Liver (tissue), 3 donors: Measurements from ENCODE around the gene CBL.

Source experiments
- ATF3 ChIP-seq: IDR thresholded peaks from 2 replicates; pipeline ENCODE4 v1.6.1; 2016; ENCODE audit warnings: antibody characterized with exemption
- CTCF ChIP-seq: fragments of 150-350 bp; IDR thresholded peaks from 2 replicates; pipeline ENCODE4 v1.5.1; 2017; ENCODE audit warnings: improper control_type of control experiment, low read depth, low read length; ENCODE audit not compliant: missing input control
- FOXA1 ChIP-seq: IDR thresholded peaks from 2 replicates; pipeline ENCODE4 v1.6.1; 2016; ENCODE audit warnings: antibody characterized with exemption
- GABPA ChIP-seq, 2 donors: IDR thresholded peaks in 1 of 2; conservative IDR thresholded peaks in 1 of 2; 2 replicates each; pipeline ENCODE4 v1.6.1; 2016; ENCODE audit warnings: antibody characterized with exemption in 2 of 2, mild to moderate bottlenecking in 1 of 2, moderate library complexity in 1 of 2
- JUND ChIP-seq, 2 donors: IDR thresholded peaks; 2 replicates each; pipeline ENCODE4 v1.6.1; 2016; ENCODE audit warnings: antibody characterized with exemption in 2 of 2
- MAX ChIP-seq: IDR thresholded peaks from 2 replicates; pipeline ENCODE4 v1.6.1; 2016; ENCODE audit warnings: antibody characterized with exemption
- NR2F2 ChIP-seq: IDR thresholded peaks from 2 replicates; pipeline ENCODE4 v1.6.1; 2016; ENCODE audit warnings: antibody characterized with exemption
- RAD21 ChIP-seq, 2 donors: IDR thresholded peaks; 2 replicates each; pipeline ENCODE4 v1.6.1; 2016; ENCODE audit warnings: antibody characterized with exemption in 2 of 2, mild to moderate bottlenecking in 2 of 2
- REST ChIP-seq: IDR thresholded peaks from 2 replicates; pipeline ENCODE4 v1.6.1; 2016; ENCODE audit warnings: antibody characterized with exemption, mild to moderate bottlenecking
- SP1 ChIP-seq: IDR thresholded peaks from 2 replicates; pipeline ENCODE4 v1.6.1; 2018; ENCODE audit warnings: antibody characterized with exemption, mild to moderate bottlenecking
- TAF1 ChIP-seq: conservative IDR thresholded peaks from 2 replicates; pipeline ENCODE4 v1.6.1; 2016; ENCODE audit warnings: antibody characterized with exemption, mild to moderate bottlenecking
- YY1 ChIP-seq: IDR thresholded peaks from 2 replicates; pipeline ENCODE4 v1.6.1; 2016; ENCODE audit warnings: antibody characterized with exemption, mild to moderate bottlenecking
- ZBTB33 ChIP-seq: IDR thresholded peaks from 2 replicates; pipeline ENCODE4 v1.6.1; 2016; ENCODE audit warnings: antibody characterized with exemption
- donor health status: healthy.
- donor health status: healthy.

- TF ChIP-seq REST: no peak
- TF ChIP-seq RAD21 (IDR thresholded peaks at IDR 0.05): no peak
- no peak for TF ChIP-seq CTCF
- TF ChIP-seq TAF1: no peak
- TF ChIP-seq SP1: no peak
- TF ChIP-seq FOXA1: no peak
- TF ChIP-seq MAX: no peak
- no peak for TF ChIP-seq GABPA (IDR thresholded peaks at IDR 0.05 in 1 of 2, conservative IDR thresholded peaks at IDR 0.05 in 1 of 2)
- no peak for TF ChIP-seq YY1
- TF ChIP-seq NR2F2: no peak
- no peak for TF ChIP-seq ATF3
- TF ChIP-seq JUND (IDR thresholded peaks at IDR 0.05): no peak
- TF ChIP-seq ZBTB33: no peak
These were observed 23.6 kb downstream of the CBL start for GRCh38 chr11:119229741-119230140.
